Measurements from ENCODE around the gene SNN. TPM values are rescaled to one million over a fixed set of nuclear protein-coding genes. Genes with fewer than 3 reads are reported as not detected.

Gene SNN
- total and polyA plus RNA-seq, 9 of the 15 experiments (the other 6 are each of a cell fraction or from before 2014, with no cell fraction given) = 0.07 to 2.9 (median 1.9) TPM

- intact Hi-C loops (cut with micrococcal nuclease) = no loop called here
Observed at GRCh38 chr16:11649276-11649675, 19.0 kb upstream of the SNN start.

More at GRCh38 chr16:11649276-11649675, 19.0 kb upstream of the SNN start:
- no peaks in the 10 kb centered on the region for H3K9me1 ChIP-seq (ENCODE audit: control insufficient read depth, insufficient read depth, low read length)
- H3K9ac ChIP-seq (ENCODE audit: insufficient read depth in 1 of 2, low read depth in 2 of 2, low read length in 2 of 2) = no peak overlapping the region
- no peaks in the 10 kb centered on the region for H4K20me1 ChIP-seq (replicated peaks; ENCODE audit: control insufficient read depth, insufficient read depth, low read length)
- in situ Hi-C loops (cut with MboI) = no loop called here
- H3K9me3 ChIP-seq (replicated peaks; ENCODE audit: control insufficient read depth, insufficient read depth, low read depth, low read length) = no peaks in the 10 kb centered on the region
- ChIA-PET POLR2A (interaction anchor here (0.7 to 0.9 kb wide), 2 partner anchors 10 to 15 kb away, joined by 3 read pairs; no protein-coding TSS in a partner anchor), CTCF (ENCODE audit: low intra/inter-chr PET ratio) (no interaction called here)
- ATAC-seq (no peak), FAIRE-seq (no peak), DNase-seq (ENCODE audit: extremely low read depth in 1 of 4, low spot score in 3 of 4) (no peak)
- no peak overlapping the region for H3K4me2 ChIP-seq (ENCODE audit: insufficient read depth, low read length)
- H3K4me1 ChIP-seq (replicated peaks in 1 of 2; ENCODE audit: control insufficient read depth in 2 of 2, insufficient read depth in 2 of 2, low read length in 2 of 2) = no peaks in the 10 kb centered on the region
- H3K27me3 ChIP-seq (ENCODE audit: control insufficient read depth in 2 of 2, insufficient read depth in 2 of 2, low read length in 2 of 2) = peaks cover 12 to 25% of the 10 kb centered on the region in 2 experiments; a peak in 4 of 5 replicates
- H3K4me3 ChIP-seq = no peak overlapping the region
- H2AFZ ChIP-seq (ENCODE audit: low read depth, low read length) = no peak overlapping the region
- no peaks in the 10 kb centered on the region for H3K79me2 ChIP-seq (ENCODE audit: control insufficient read depth, insufficient read depth, low read length)
- BruUV-seq (replicated peaks) = no TSS peak
- H3K27ac ChIP-seq (ENCODE audit: extremely low read depth, low read depth, low read length) = no peak overlapping the region
- TF ChIP-seq NR2C1 (IDR thresholded peaks at IDR 0.05) (no peak), NR2C1 (tag; IDR thresholded peaks at IDR 0.05) (no peak), NELFE (IDR thresholded peaks at IDR 0.05; ENCODE audit: insufficient read depth, insufficient read length) (no peak), TRIM28 (IDR thresholded peaks at IDR 0.05) (no peak), BCLAF1 (IDR thresholded peaks at IDR 0.05; ENCODE audit: borderline replicate concordance in 1 of 2, control insufficient read depth in 1 of 2, low read depth in 2 of 2, low read length in 1 of 2) (no peak), U2AF1 (optimal IDR thresholded peaks at IDR 0.05; ENCODE audit: low read depth, low read length) (no peak), ZNF696 (CRISPR knock-in tag; conservative IDR thresholded peaks at IDR 0.05) (no peak), DPF2 (IDR thresholded peaks at IDR 0.05) (no peak), PYGO2 (tag; IDR thresholded peaks at IDR 0.05) (no peak), C11orf30 (IDR thresholded peaks at IDR 0.05; ENCODE audit: low read depth) (no peak), EZH2 (IDR thresholded peaks at IDR 0.05; ENCODE audit: borderline replicate concordance, low read depth, low read length) (no peak)
- no peaks in the 10 kb centered on the region for H3K36me3 ChIP-seq (ENCODE audit: control insufficient read depth, insufficient read depth, low read length)
- under 1% methylated on average over 7 of the region's 7 CpGs for WGBS (ENCODE audit: insufficient coverage, low coverage, missing lambda C conversion rate)

All from K562 (cell line).